ENCODE results near the gene FREY1.

FREY1 gene

GRCh38 chr11:45890886-45891550 is 16.1 kb downstream of the FREY1 start:
- no peak for DNase-seq

- DNase-seq: no peak
Measured at GRCh38 chr11:45889966-45890365, 17.1 kb downstream of the FREY1 start.

- no peak for DNase-seq
Measured at GRCh38 chr11:45889555-45889954, 17.5 kb downstream of the FREY1 start.

GRCh38 chr11:45887587-45887986 is 19.5 kb downstream of the FREY1 start:
- no peak for DNase-seq

- DNase-seq: no peak
Measured at GRCh38 chr11:45886816-45887520, 20.1 kb downstream of the FREY1 start.

- peak; percentile 14 for DNase-seq
Measured at GRCh38 chr11:45885921-45886721, 20.9 kb downstream of the FREY1 start.

- peak; percentile 45 for DNase-seq
Measured at GRCh38 chr11:45885274-45885920, 21.7 kb downstream of the FREY1 start, which contains the start of gene MAPK8IP1. Gene MAPK8IP1, plus strand, starts transcription at chr11:45885651. Its CDS starts 170 bp downstream, at chr11:45885821.

GRCh38 chr11:45884596-45885185 is 22.4 kb downstream of the FREY1 start:
- DNase-seq: no peak

- DNase-seq: no peak
Measured at GRCh38 chr11:45881708-45882368, 25.2 kb downstream of the FREY1 start.

GRCh38 chr11:45880772-45881570 is 26.1 kb downstream of the FREY1 start:
- no peak for DNase-seq

- no peak for DNase-seq
Measured at GRCh38 chr11:45879803-45880686, 27.0 kb downstream of the FREY1 start.

GRCh38 chr11:45877845-45878244 is 29.2 kb downstream of the FREY1 start:
- no peak for DNase-seq

GRCh38 chr11:45877221-45877620 is 29.9 kb downstream of the FREY1 start:
- no peak for DNase-seq

- no peak for DNase-seq
Measured at GRCh38 chr11:45876401-45876800, 30.7 kb downstream of the FREY1 start.

GRCh38 chr11:45872651-45873356 is 34.3 kb downstream of the FREY1 start:
- no peak for DNase-seq

- no peak for DNase-seq
Measured at GRCh38 chr11:45871638-45872037, 35.4 kb downstream of the FREY1 start.

GRCh38 chr11:45870706-45871105 is 36.4 kb downstream of the FREY1 start:
- DNase-seq: no peak

- DNase-seq: no peak
Measured at GRCh38 chr11:45869551-45869950, 37.5 kb downstream of the FREY1 start.

- no peak for DNase-seq
Measured at GRCh38 chr11:45864041-45864440, 43.0 kb downstream of the FREY1 start.

Measured in DMS79 (cell line).